Stimulated activated naive CD8-positive, alpha-beta T cell treated with anti-CD3 and anti-CD28 coated beads, Interleukin-15, amount 100 ng/mL, for 72 hours (primary cell): ENCODE data around the gene SAMD14.

ENCODE experiments used
- ATAC-seq: fragments of 150-1000 bp; cut with Tn5 transposase; 2 replicates; pipeline ENCODE4 v1.10.0; 2021; ENCODE audit warnings: mild to moderate bottlenecking, moderate library complexity
- DNase-seq, 2 donors: peaks; one replicate each; pipeline ENCODE4 v3.0.0; 2021 to 2022
- H3K27ac Mint-ChIP-seq, 2 donors: one replicate each; pipeline ENCODE4 v1.8.0; 2022; ENCODE audit warnings: mild to moderate bottlenecking in 2 of 2, mixed read lengths in 2 of 2, moderate library complexity in 2 of 2
- H3K27me3 Mint-ChIP-seq: one replicate; pipeline ENCODE4 v1.8.0; 2022; ENCODE audit warnings: mixed read lengths
- H3K4me1 Mint-ChIP-seq: one replicate; pipeline ENCODE4 v1.8.0; 2022; ENCODE audit warnings: mild to moderate bottlenecking, mixed read lengths
- H3K4me3 Mint-ChIP-seq, 2 donors: one replicate each; pipeline ENCODE4 v1.8.0; 2022; ENCODE audit warnings: mild to moderate bottlenecking in 2 of 2, mixed read lengths in 2 of 2, moderate library complexity in 1 of 2
- H3K9me3 Mint-ChIP-seq, 2 donors: one replicate each; pipeline ENCODE4 v1.8.0; 2022; ENCODE audit warnings: mixed read lengths in 2 of 2

SAMD14 gene

GRCh38 chr17:50117202-50118051, 12.5 kb downstream of the SAMD14 start:
- Mint-ChIP-seq H3K9me3 (no peaks in the 10 kb centered on the region), H3K27ac (peak overlapping the region; percentile 6 to 87), H3K4me3 (peak overlapping the region; percentile 79 to 84), H3K4me1 (peaks cover 17% of the 10 kb centered on the region), H3K27me3 (peaks cover 76% of the 10 kb centered on the region)
- ATAC-seq (peak; percentile 89), DNase-seq (peak; percentile 70 to 73)

DNA sequence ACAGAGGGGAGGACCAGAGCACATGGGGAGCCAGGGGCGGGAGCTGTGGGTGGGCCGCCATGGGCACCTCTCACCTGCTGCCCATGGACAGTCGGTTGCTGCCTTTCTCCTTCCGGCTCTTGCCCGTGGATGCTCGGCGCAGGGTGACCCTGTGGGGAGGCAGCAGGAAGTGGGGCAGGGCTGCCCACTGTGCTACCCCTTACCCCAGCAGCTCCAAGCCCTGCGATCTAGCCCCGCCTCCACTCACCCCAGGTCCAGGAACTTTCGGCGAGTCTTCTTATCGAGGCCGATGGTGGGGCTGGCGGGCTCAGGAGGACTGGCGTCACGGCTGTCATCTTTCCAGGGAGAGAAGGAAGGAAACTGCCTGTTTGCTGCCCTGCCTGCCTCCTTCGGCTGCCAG, 14.2 kb downstream of the SAMD14 start:
- H3K4me3 Mint-ChIP-seq, result no peak overlapping the region
- no peaks in the 10 kb centered on the region for H3K9me3 Mint-ChIP-seq
- peaks cover 17% of the 10 kb centered on the region for H3K4me1 Mint-ChIP-seq
- no peak for DNase-seq
- no peak for ATAC-seq
- no peak overlapping the region for H3K27ac Mint-ChIP-seq
- H3K27me3 Mint-ChIP-seq, result peaks cover 62% of the 10 kb centered on the region

DNA sequence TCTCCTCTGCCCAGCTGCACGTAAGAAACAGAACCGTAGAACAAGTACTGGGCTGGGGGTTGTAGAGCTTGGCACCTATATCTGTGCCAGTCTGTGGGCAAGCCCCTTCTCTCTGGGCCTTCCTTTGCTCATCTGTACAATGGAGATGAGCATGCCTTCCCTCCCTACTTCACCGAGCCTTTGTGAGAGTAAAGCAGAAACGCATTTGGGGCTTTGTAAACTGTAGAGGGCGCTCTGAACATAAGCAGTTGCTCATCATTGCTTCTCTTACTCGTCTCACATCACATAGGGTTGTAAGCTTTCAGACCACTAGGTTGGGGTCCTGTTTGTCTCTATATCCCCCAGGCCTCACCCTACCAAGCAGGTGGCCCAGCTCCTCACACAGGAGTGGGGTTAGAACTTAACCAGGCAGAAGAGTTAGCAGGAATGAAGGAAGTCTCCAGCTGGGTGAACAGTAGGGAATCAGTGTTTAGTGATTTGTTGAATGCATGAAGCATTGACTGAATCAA, 15.1 kb downstream of the SAMD14 start:
- H3K4me3 Mint-ChIP-seq, result no peak overlapping the region
- no peaks in the 10 kb centered on the region for H3K9me3 Mint-ChIP-seq
- DNase-seq, result peak; percentile 40 to 62
- H3K4me1 Mint-ChIP-seq, result peaks cover 17% of the 10 kb centered on the region
- H3K27me3 Mint-ChIP-seq, result peaks cover 58% of the 10 kb centered on the region
- peak; percentile 65 for ATAC-seq
- no peak overlapping the region for H3K27ac Mint-ChIP-seq

DNA sequence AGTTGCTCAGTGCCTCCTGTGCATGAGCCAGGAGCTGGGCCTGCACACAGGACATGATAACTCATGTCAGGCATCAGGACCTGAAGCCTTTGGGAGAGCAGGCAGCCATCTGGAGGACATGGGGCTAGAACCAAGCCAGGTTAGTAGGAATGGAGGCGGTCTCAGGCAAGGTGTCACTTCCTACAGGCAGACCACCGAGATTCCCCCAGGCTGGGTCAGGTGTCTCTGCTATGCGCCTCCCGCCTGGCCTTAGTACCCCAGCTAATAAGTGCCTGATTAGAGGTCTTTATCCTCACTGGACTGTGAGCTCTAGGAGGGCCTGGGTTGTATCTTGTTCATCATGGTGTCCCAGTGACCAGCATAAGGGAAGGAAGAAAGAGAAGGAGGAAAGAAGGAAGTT, 15.6 kb downstream of the SAMD14 start:
- Mint-ChIP-seq H3K4me3 (no peak overlapping the region), H3K27ac (no peak overlapping the region), H3K4me1 (peaks cover 17% of the 10 kb centered on the region), H3K27me3 (peaks cover 53% of the 10 kb centered on the region), H3K9me3 (no peaks in the 10 kb centered on the region)
- ATAC-seq, result no peak
- DNase-seq, result no peak

- Mint-ChIP-seq H3K4me3 (no peak overlapping the region), H3K27ac (no peak overlapping the region), H3K4me1 (peaks cover 17% of the 10 kb centered on the region), H3K9me3 (no peaks in the 10 kb centered on the region), H3K27me3 (peaks cover 48% of the 10 kb centered on the region)
- DNase-seq (no peak), ATAC-seq (no peak)
Measured at GRCh38 chr17:50113624-50114320, 16.2 kb downstream of the SAMD14 start.

DNA sequence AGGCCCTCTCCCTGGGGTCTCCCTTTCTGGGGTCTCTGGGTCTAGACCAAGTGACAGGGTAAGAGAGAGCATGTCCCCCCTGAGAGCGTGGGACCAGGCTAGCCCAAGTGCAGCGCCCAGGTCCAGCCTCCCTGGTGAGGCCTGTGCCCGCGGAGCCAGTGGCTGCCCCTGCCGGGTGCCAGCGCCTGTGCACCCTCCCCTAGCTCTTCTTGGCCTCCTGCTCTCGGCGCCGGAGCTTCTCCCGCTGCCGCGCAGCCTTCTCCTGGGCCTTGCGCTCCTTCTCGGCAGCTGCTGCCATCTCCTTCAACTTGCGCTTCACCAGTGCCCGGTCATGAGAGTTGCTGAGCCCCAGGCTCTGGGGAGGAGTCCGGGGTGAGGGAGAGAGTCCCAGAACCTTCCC, 17.3 kb downstream of the SAMD14 start:
- Mint-ChIP-seq H3K27me3 (peaks cover 37% of the 10 kb centered on the region), H3K4me3 (no peak overlapping the region), H3K4me1 (peaks cover 17% of the 10 kb centered on the region), H3K9me3 (no peaks in the 10 kb centered on the region), H3K27ac (no peak overlapping the region)
- no peak for ATAC-seq
- no peak for DNase-seq

DNA sequence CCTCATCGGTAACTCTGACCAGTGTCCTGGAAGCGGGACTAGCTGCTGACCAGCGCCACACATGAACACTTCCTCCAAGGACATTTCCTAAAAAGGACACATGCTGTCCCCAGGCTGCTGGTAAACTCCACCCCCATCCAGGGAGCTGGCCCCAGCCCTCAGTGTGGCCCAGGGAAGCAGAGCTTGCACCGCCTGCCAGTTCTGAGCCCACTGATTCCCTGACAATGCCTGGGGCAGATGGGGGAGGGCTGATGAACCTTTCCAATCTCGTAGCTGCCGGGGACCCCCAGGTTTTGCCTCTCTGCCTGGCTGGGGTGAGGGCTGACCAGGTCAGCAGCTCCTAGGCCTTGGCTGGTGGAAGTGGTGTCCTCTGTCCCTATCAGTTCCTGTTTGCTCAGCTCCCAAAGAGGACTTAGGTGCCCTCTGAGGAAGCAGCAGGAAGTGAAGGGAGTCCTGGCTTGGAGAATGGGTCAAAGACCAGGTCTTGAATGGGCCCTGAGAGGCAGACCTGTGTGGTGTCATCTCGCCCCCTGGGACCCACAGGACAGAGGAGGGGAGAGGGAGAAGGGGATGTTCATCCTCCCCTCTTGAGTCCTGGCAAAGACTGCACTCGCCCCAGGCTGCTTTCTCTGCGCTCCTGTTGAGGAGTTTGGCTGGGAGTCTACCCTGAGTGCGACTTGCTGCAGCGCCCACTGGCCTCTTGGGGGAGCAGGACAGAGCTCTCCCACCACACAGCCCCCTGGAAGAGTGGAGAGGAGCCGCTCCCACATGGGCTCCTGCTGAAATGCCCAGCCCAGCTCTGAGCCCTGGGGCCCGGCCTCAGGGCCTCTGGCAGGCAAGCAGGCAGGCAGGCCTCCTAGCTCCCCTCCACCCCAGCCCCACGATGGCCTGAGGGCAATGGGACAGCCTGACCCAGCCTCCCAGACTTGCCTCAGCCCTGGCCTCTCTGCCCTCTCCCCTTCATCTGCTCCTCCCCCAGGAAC, 18.0 kb downstream of the SAMD14 start:
- Mint-ChIP-seq H3K4me3 (no peak overlapping the region), H3K27ac (no peak overlapping the region), H3K27me3 (peaks cover 29% of the 10 kb centered on the region), H3K9me3 (no peaks in the 10 kb centered on the region), H3K4me1 (peaks cover 12% of the 10 kb centered on the region)
- ATAC-seq (no peak), DNase-seq (no peak)

- H3K4me3 Mint-ChIP-seq, result no peak overlapping the region
- ATAC-seq (no peak), DNase-seq (no peak)
- peaks cover 8% of the 10 kb centered on the region for H3K4me1 Mint-ChIP-seq
- no peaks in the 10 kb centered on the region for H3K9me3 Mint-ChIP-seq
- H3K27ac Mint-ChIP-seq, result peak overlapping the region in 1 of 2 donors; percentile 25
- peaks cover 17% of the 10 kb centered on the region for H3K27me3 Mint-ChIP-seq
Measured at GRCh38 chr17:50110591-50111349, 19.2 kb downstream of the SAMD14 start.

- DNase-seq, result no peak
- ATAC-seq, result no peak
- H3K9me3 Mint-ChIP-seq, result no peaks in the 10 kb centered on the region
- peaks cover 8% of the 10 kb centered on the region for H3K27me3 Mint-ChIP-seq
- peaks cover under 1% of the 10 kb centered on the region for H3K4me1 Mint-ChIP-seq
- no peak overlapping the region for H3K4me3 Mint-ChIP-seq
- H3K27ac Mint-ChIP-seq, result no peak overlapping the region
Measured at GRCh38 chr17:50109785-50110184, 20.2 kb downstream of the SAMD14 start.

DNA sequence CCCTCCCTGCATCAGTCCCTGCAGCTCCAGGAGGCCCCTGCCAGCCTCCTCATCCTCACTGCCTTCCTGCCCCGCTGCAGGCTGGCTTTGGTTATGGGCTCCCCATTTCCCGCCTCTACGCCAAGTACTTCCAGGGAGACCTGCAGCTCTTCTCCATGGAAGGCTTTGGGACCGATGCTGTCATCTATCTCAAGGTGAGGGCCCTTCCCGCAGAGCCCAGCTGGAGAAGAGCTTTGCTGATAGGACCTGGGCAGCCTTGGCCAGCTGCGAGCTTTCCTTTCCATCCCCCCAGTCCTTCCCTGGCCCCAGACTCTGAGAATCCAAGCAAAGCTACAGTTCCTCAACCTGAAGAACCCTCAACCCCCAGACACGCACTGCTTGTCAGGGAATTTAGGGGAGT, 20.8 kb downstream of the SAMD14 start:
- Mint-ChIP-seq H3K4me1 (no peaks in the 10 kb centered on the region), H3K27me3 (peaks cover 6% of the 10 kb centered on the region)
- no peak for ATAC-seq

GRCh38 chr17:50108556-50108955, 21.4 kb downstream of the SAMD14 start:
- peak overlapping the region; percentile 22 to 64 for H3K27ac Mint-ChIP-seq
- no peaks in the 10 kb centered on the region for H3K9me3 Mint-ChIP-seq
- no peaks in the 10 kb centered on the region for H3K4me1 Mint-ChIP-seq
- no peak for DNase-seq
- H3K4me3 Mint-ChIP-seq, result no peak overlapping the region
- peaks cover 2% of the 10 kb centered on the region for H3K27me3 Mint-ChIP-seq
- ATAC-seq, result no peak

More for the DNA sequence above, 20.8 kb downstream of the SAMD14 start:
- Mint-ChIP-seq H3K4me3 (no peak overlapping the region), H3K27ac (no peak overlapping the region), H3K9me3 (no peaks in the 10 kb centered on the region)
- DNase-seq, result no peak

- Mint-ChIP-seq H3K4me3 (no peak overlapping the region), H3K9me3 (no peaks in the 10 kb centered on the region), H3K27me3 (no peaks in the 10 kb centered on the region), H3K4me1 (no peaks in the 10 kb centered on the region), H3K27ac (no peak overlapping the region)
- no peak for DNase-seq
- no peak for ATAC-seq
Measured at GRCh38 chr17:50107790-50108414, 22.1 kb downstream of the SAMD14 start.

- Mint-ChIP-seq H3K4me3 (no peak overlapping the region), H3K9me3 (no peaks in the 10 kb centered on the region), H3K27ac (peak overlapping the region in 1 of 2 donors; percentile 29), H3K4me1 (no peaks in the 10 kb centered on the region), H3K27me3 (no peaks in the 10 kb centered on the region)
- ATAC-seq, result no peak
- DNase-seq, result no peak
Measured at GRCh38 chr17:50106393-50107131, 23.4 kb downstream of the SAMD14 start.

GRCh38 chr17:50105811-50106210, 24.1 kb downstream of the SAMD14 start:
- Mint-ChIP-seq H3K27ac (peak overlapping the region in 1 of 2 donors; percentile 49), H3K4me1 (no peaks in the 10 kb centered on the region), H3K4me3 (no peak overlapping the region), H3K27me3 (no peaks in the 10 kb centered on the region), H3K9me3 (no peaks in the 10 kb centered on the region)
- DNase-seq (no peak), ATAC-seq (no peak)
